Chondrocyte (in vitro differentiated cells): ENCODE data around the gene TNRC6C. TPM values are rescaled to one million over a fixed set of nuclear protein-coding genes. Genes with fewer than 3 reads are reported as not detected.
"Not testable (repeated sequence)": the region's sequence is repeated elsewhere in the genome, so short reads cannot be mapped to it uniquely, and the experiment has no call there.

Experiments used
- DNase-seq: peaks from one replicate; pipeline ENCODE4 v3.0.0; 2021; ENCODE audit warnings: mixed read lengths, low spot score
- H3K27ac Mint-ChIP-seq: one replicate; pipeline ENCODE4 v1.8.0; 2021; ENCODE audit warnings: mild to moderate bottlenecking, moderate library complexity, mixed read lengths; ENCODE audit not compliant: unreplicated experiment
- H3K27me3 Mint-ChIP-seq: 2 replicates; pipeline ENCODE4 v1.8.0; 2021; ENCODE audit warnings: low read depth, mixed read lengths
- H3K36me3 Mint-ChIP-seq: 2 replicates; pipeline ENCODE4 v1.8.0; 2021; ENCODE audit warnings: low read depth, mixed read lengths
- H3K4me1 Mint-ChIP-seq: 2 replicates; pipeline ENCODE4 v1.8.0; 2021; ENCODE audit warnings: low read depth, mild to moderate bottlenecking, mixed read lengths
- H3K4me3 Mint-ChIP-seq: one replicate; pipeline ENCODE4 v1.8.0; 2021; ENCODE audit warnings: mild to moderate bottlenecking, moderate library complexity, mixed read lengths; ENCODE audit not compliant: unreplicated experiment
- H3K9me3 Mint-ChIP-seq: 2 replicates; pipeline ENCODE4 v1.8.0; 2021; ENCODE audit warnings: low read depth, mixed read lengths
- total RNA-seq: library from RNA; stranded (reverse); gene quantifications from 3 replicates; pipeline ENCODE4 v1.2.1, GENCODE V29; 2021
- TF ChIP-seq, protein P1 (sequence below): fragments of 200-600 bp; sonication (generic); IDR thresholded peaks from 2 replicates; pipeline ENCODE4 v1.5.0; 2021; ENCODE audit warnings: antibody characterized with exemption, mild to moderate bottlenecking, moderate library complexity

The TNRC6C gene
- total RNA-seq, 1 donor from 2014 or later = 19.8 TPM

DNA sequence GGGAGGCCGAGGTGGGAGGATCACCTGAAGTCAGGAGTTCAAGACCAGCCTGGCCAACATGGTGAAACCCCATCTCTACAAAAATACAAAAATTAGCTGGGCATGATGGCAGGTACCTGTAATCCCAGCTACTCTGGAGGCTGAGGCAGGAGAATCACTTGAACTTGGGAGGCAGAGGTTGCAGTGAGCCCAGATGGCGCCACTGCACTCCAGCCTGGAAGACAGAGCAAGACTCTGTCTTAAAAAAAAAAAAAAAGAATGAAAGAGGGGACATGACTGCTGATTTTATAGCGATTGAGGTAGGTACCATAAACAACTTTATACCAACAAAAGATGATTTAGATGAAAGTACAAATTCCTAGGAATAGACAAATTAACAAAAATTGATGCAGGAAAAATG, 13.8 kb downstream of the TNRC6C start:
- DNase-seq, H3K4me1 Mint-ChIP-seq, H3K27me3 Mint-ChIP-seq, H3K4me3 Mint-ChIP-seq, H3K9me3 Mint-ChIP-seq, H3K36me3 Mint-ChIP-seq, H3K27ac Mint-ChIP-seq: not testable (repeated sequence)
- TF ChIP-seq, protein P1, sequence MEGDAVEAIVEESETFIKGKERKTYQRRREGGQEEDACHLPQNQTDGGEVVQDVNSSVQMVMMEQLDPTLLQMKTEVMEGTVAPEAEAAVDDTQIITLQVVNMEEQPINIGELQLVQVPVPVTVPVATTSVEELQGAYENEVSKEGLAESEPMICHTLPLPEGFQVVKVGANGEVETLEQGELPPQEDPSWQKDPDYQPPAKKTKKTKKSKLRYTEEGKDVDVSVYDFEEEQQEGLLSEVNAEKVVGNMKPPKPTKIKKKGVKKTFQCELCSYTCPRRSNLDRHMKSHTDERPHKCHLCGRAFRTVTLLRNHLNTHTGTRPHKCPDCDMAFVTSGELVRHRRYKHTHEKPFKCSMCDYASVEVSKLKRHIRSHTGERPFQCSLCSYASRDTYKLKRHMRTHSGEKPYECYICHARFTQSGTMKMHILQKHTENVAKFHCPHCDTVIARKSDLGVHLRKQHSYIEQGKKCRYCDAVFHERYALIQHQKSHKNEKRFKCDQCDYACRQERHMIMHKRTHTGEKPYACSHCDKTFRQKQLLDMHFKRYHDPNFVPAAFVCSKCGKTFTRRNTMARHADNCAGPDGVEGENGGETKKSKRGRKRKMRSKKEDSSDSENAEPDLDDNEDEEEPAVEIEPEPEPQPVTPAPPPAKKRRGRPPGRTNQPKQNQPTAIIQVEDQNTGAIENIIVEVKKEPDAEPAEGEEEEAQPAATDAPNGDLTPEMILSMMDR = peak; percentile 22

DNA sequence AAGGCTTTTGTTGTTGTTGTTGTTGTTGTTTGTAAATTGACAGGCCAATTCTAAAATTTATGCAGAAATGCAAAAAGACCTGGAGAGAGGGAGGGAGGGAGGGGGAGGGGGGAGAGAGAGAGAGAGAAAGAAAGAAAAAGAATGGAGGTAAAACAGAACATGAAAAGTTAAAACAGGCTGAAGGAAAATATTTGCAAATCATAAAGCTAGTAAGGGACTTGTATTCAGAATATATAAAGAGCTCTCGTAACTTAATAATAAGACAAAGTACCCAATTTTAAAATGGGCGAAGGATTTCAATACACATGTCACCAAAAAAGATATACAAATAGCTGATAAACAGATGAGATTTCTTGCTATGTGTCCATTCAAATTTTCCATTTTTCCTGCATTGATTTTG, 15.4 kb downstream of the TNRC6C start:
- H3K4me3 Mint-ChIP-seq = no peak overlapping the region
- peaks cover 2% of the 10 kb centered on the region for H3K36me3 Mint-ChIP-seq
- no peaks in the 10 kb centered on the region for H3K27me3 Mint-ChIP-seq
- TF ChIP-seq, protein P1 = no peak
- no peaks in the 10 kb centered on the region for H3K4me1 Mint-ChIP-seq
- DNase-seq = no peak
- no peaks in the 10 kb centered on the region for H3K9me3 Mint-ChIP-seq
- no peak overlapping the region for H3K27ac Mint-ChIP-seq

DNA sequence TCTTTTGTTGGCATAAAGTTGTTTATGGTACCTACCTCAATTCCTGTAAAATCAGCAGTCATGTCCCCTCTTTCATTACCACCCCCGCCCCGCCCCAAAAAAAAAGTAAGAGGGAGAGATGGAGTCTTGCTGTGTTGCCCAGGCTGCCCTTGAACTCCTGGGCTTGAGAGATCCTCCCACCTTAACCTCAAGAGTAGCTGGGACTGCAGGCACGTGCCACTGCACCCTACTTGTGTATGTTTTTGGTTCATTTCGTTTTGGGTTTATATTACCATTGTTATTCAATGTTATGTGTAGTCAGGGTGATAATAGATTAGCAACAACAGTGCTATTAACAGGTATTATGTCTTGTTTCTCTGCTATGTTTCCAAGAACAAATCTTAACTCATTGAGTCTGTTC, 15.9 kb downstream of the TNRC6C start:
- no peak overlapping the region for H3K27ac Mint-ChIP-seq
- no peaks in the 10 kb centered on the region for H3K9me3 Mint-ChIP-seq

DNA sequence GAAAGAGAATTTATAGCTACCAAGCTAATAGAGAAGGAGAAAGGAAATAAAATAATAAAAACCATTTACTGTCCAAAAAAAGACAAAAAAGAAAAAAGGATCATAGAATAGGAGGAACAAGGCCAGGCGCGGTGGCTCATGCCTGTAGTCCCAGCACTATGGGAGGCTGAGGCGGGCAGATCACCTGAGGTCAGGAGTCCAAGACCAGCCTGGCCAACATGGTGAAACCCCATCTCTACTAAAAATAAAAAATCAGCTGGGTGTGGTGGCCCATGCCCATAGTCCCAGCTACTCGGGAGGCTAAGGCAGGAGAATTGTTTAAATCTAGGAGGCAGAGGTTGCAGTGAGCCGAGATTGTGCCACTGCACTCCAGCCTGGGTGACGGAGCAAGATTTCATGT, 23.9 kb downstream of the TNRC6C start:
- H3K9me3 Mint-ChIP-seq, H3K4me3 Mint-ChIP-seq, H3K36me3 Mint-ChIP-seq, DNase-seq, H3K27ac Mint-ChIP-seq, H3K4me1 Mint-ChIP-seq, H3K27me3 Mint-ChIP-seq: not testable (repeated sequence)

More for the DNA sequence above, 15.9 kb downstream of the TNRC6C start:
- TF ChIP-seq, protein P1 = no peak
- DNase-seq = no peak
- H3K4me1 Mint-ChIP-seq = no peaks in the 10 kb centered on the region
- H3K27me3 Mint-ChIP-seq = no peaks in the 10 kb centered on the region
- no peak overlapping the region for H3K4me3 Mint-ChIP-seq
- peaks cover 2% of the 10 kb centered on the region for H3K36me3 Mint-ChIP-seq

DNA sequence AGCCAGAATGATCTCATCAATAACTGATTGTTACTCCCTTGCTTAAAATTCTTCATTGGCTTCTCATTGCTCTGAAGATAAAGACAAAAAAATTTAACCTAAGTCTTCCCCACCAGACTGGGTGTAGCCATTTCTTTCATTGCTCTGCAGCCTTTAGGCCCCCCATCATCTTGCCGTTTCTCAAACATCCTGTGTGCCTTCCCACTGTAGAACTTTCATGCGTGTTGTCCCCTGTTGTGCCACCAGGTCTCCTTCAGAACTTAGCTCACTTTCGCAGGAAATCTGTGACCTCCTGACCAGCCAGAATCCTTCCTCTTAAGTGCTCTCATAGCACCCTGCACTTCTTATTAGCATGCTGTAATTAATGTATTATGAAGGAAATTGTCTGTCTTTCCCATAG, 31.8 kb downstream of the TNRC6C start:
- Mint-ChIP-seq H3K9me3 (no peaks in the 10 kb centered on the region), H3K36me3 (no peaks in the 10 kb centered on the region), H3K4me1 (peaks cover 17% of the 10 kb centered on the region), H3K27me3 (no peaks in the 10 kb centered on the region), H3K4me3 (no peak overlapping the region), H3K27ac (no peak overlapping the region)
- no peak for DNase-seq
- TF ChIP-seq, protein P1 = no peak

DNA sequence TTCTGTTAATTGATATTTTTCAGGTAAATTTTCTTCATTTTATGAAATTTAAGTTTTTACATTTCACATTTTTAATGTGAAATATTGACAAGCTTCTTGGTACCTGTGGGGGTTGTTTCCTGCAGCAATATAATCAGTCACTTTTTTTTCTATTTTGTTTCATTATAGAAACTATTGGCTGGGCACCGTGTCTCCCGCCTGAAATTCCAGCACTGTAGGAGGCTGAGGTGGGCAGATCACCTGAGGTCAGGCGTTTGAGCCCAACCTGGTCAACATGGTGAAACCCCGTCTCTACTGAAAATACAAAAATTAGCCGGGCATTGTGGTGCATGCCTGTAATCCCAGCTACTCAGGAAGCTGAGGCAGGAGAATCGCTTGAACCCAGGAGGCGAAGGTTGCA, 35.2 kb downstream of the TNRC6C start:
- DNase-seq, H3K36me3 Mint-ChIP-seq, H3K27ac Mint-ChIP-seq, H3K4me3 Mint-ChIP-seq, H3K9me3 Mint-ChIP-seq, H3K27me3 Mint-ChIP-seq: not testable (repeated sequence)
- peaks cover 14% of the 10 kb centered on the region for H3K4me1 Mint-ChIP-seq
